ENCODE data around the gene SYT6. TPM values are rescaled to one million over a fixed set of nuclear protein-coding genes. Genes with fewer than 3 reads are reported as not detected.

The SYT6 gene
- total and polyA plus RNA-seq, 7 donors = 0.03 to 0.81 (median 0.34) TPM

- no peaks in the 10 kb centered on the region for H3K36me3 ChIP-seq (ENCODE audit: insufficient read depth in 1 of 2, low read depth in 1 of 2)
- no peaks in the 10 kb centered on the region for H3K4me1 ChIP-seq
- H3K27ac ChIP-seq = no peak overlapping the region
- no peak for DNase-seq
- no peak overlapping the region for H3K4me3 ChIP-seq
- H3K9me3 ChIP-seq = no peaks in the 10 kb centered on the region
- peaks cover 0 to 2% (median 0%) of the 10 kb centered on the region in 3 donors for H3K27me3 ChIP-seq (ENCODE audit: insufficient read depth in 3 of 3, low read length in 2 of 3)
- no peak for ATAC-seq
- WGBS, 3 donors = 48 to 81% (median 57%) methylated on average over 3 of the region's 3 CpGs
- intact Hi-C loops (cut with DNase I) = no loop called here
- no peak for TF ChIP-seq CTCF (IDR thresholded peaks at IDR 0.05)
These were observed 13.6 kb upstream of the SYT6 start for GRCh38 chr1:114167226-114167625.

GRCh38 chr1:114164840-114165543 is 11.3 kb upstream of the SYT6 start:
- DNase-seq = no peak
- no peak for ATAC-seq
- 78 to 88% (median 85%) methylated on average over 3 of the region's 3 CpGs for WGBS, 3 donors
- Histone ChIP-seq H3K4me3 (no peak overlapping the region), H3K9me3 (no peaks in the 10 kb centered on the region), H3K36me3 (ENCODE audit: insufficient read depth in 1 of 2, low read depth in 1 of 2) (no peaks in the 10 kb centered on the region), H3K4me1 (no peaks in the 10 kb centered on the region), H3K27me3 (ENCODE audit: insufficient read depth in 3 of 3, low read length in 2 of 3) (peaks cover 0 to 2% (median 0%) of the 10 kb centered on the region in 3 donors), H3K27ac (no peak overlapping the region)
- TF ChIP-seq CTCF (IDR thresholded peaks at IDR 0.05) = no peak
- intact Hi-C loops (cut with DNase I) = no loop called here

GRCh38 chr1:114159941-114160340 is 6.3 kb upstream of the SYT6 start:
- Histone ChIP-seq H3K4me1 (no peaks in the 10 kb centered on the region), H3K27ac (no peak overlapping the region), H3K4me3 (no peak overlapping the region), H3K36me3 (ENCODE audit: insufficient read depth in 1 of 2, low read depth in 1 of 2) (no peaks in the 10 kb centered on the region), H3K9me3 (no peaks in the 10 kb centered on the region), H3K27me3 (ENCODE audit: insufficient read depth in 3 of 3, low read length in 2 of 3) (peaks cover 0 to 18% (median 10%) of the 10 kb centered on the region in 3 donors)
- intact Hi-C loops (cut with DNase I) = loop anchor here in 1 of 2 donors (5.0 to 10.0 kb wide), 2 partner anchors 122 to 125 kb away; no protein-coding TSS in a partner anchor
- no peak for TF ChIP-seq CTCF (IDR thresholded peaks at IDR 0.05)
- 70 to 82% (median 79%) methylated on average over 2 of the region's 2 CpGs for WGBS, 3 donors
- DNase-seq (no peak), ATAC-seq (no peak)

DNA sequence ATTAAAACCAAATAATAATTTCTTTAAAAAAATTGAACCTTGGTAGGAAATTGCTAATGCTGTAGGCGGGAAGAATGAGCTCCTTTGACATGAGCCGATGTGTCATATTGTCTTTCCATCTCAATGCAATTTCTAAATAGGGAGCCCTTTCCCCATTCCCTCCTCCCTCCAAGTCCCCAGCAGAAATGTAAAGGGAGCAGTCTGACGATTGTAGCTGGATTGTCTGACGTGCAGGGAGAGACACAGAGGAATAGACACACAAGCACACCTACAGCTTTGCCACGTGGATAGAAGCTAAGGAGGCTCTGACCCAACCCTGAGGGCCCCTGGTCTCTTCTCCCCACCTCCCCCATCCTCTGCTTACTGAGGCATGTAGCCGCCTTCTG is 3.6 kb upstream of the SYT6 start:
- H3K4me1 ChIP-seq = peaks cover 20% of the 10 kb centered on the region
- 56 to 59% (median 57%) methylated on average over 6 of the region's 6 CpGs for WGBS, 3 donors
- no peak for TF ChIP-seq CTCF (IDR thresholded peaks at IDR 0.05)
- intact Hi-C loops (cut with DNase I) = loop anchor here in 1 of 2 donors (5.0 to 10.0 kb wide), 2 partner anchors 122 to 125 kb away; no protein-coding TSS in a partner anchor
- H3K27ac ChIP-seq = no peak overlapping the region
- H3K9me3 ChIP-seq = no peaks in the 10 kb centered on the region
- no peaks in the 10 kb centered on the region for H3K36me3 ChIP-seq (ENCODE audit: insufficient read depth in 1 of 2, low read depth in 1 of 2)
- peaks cover 0 to 43% (median 31%) of the 10 kb centered on the region in 3 donors for H3K27me3 ChIP-seq (ENCODE audit: insufficient read depth in 3 of 3, low read length in 2 of 3)
- no peak for DNase-seq
- no peak for ATAC-seq
- no peak overlapping the region for H3K4me3 ChIP-seq
